Activated T-cell treated with anti-CD3 and anti-CD28 coated beads, Interleukin-2, amount 50 U/mL, for 48 hours (primary cell): ENCODE data around the gene UNC93A.
"Not testable (repeated sequence)": the region's sequence is repeated elsewhere in the genome, so short reads cannot be mapped to it uniquely, and the experiment has no call there.

ENCODE experiments used
- DNase-seq, 2 experiments: peaks; one replicate each; pipeline ENCODE4 v3.0.0-alpha.2; 2020

UNC93A gene

GRCh38 chr6:167294651-167295494, 3.8 kb downstream of the UNC93A start:
- DNase-seq = no peak

- no peak for DNase-seq
Measured at GRCh38 chr6:167295495-167296292, 4.6 kb downstream of the UNC93A start.

GRCh38 chr6:167296293-167296690, 5.2 kb downstream of the UNC93A start:
- no peak for DNase-seq

- no peak for DNase-seq
Measured at GRCh38 chr6:167296902-167297301, 5.8 kb downstream of the UNC93A start.

- no peak for DNase-seq
Measured at GRCh38 chr6:167298127-167298526, 7.0 kb downstream of the UNC93A start.

GRCh38 chr6:167299641-167300308, 8.7 kb downstream of the UNC93A start:
- DNase-seq = no peak

- no peak for DNase-seq
Measured at GRCh38 chr6:167300902-167301777, 10.0 kb downstream of the UNC93A start.

GRCh38 chr6:167302074-167302473, 11.0 kb downstream of the UNC93A start:
- DNase-seq = no peak

GRCh38 chr6:167302796-167303195, 11.7 kb downstream of the UNC93A start:
- DNase-seq = no peak

- DNase-seq = no peak
Measured at GRCh38 chr6:167303675-167304625, 12.8 kb downstream of the UNC93A start.

- DNase-seq = no peak
Measured at GRCh38 chr6:167304912-167305311, 13.8 kb downstream of the UNC93A start.

- DNase-seq = no peak
Measured at GRCh38 chr6:167305796-167306195, 14.7 kb downstream of the UNC93A start.

- DNase-seq = no peak
Measured at GRCh38 chr6:167306401-167306998, 15.4 kb downstream of the UNC93A start.

- DNase-seq = no peak
Measured at GRCh38 chr6:167307342-167307955, 16.3 kb downstream of the UNC93A start.

GRCh38 chr6:167308207-167308606, 17.1 kb downstream of the UNC93A start:
- DNase-seq = no peak

GRCh38 chr6:167309355-167310192, 18.5 kb downstream of the UNC93A start:
- not testable (repeated sequence) for DNase-seq

- DNase-seq = no peak
Measured at GRCh38 chr6:167311286-167311685, 20.2 kb downstream of the UNC93A start.

GRCh38 chr6:167311691-167312090, 20.6 kb downstream of the UNC93A start:
- not testable (repeated sequence) for DNase-seq

GRCh38 chr6:167314180-167314821, 23.2 kb downstream of the UNC93A start:
- DNase-seq = no peak
